ENCODE results near the gene ANKEF1.

Gene ANKEF1

DNA sequence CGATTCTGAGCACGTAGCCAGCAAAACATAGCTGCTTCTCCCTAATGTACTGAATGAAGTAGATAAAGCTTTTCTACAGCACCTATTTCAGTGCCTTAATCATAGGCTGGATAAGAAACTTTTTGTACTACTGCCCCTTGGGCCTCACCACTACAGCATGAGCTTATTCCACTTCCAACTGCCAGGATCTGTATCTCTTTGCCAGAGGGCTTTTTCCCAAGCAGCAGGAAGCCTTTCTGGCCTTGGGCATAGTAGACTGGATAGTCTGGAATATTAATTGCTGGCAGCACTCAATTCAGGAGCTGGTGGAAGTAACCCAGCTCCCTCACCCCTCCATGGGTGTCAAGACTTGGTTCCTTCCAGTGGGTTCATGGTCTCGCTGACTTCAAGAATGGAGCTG, 43.6 kb downstream of the ANKEF1 start:
- DNase-seq (ENCODE audit: extremely low read depth in 1 of 2, low read depth in 1 of 2) = no peak

DNA sequence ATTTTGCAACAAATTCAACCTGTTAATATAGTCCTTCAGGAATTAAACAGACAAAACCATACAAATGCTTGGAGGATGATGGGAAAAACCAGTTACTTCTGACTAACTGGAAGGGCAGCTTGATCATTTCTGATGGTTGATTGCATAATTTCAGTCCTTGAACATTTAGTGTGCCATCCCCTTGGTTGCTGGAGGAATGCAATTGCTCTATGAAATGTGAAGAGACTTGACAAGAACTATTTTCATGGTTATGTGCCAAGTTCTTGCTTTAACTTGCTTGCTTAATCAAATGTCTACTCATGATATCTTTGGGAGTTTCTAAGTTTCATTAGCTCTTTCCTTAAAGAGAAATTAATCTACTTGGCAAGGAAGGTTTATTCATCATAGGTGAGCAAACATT, 45.2 kb downstream of the ANKEF1 start:
- DNase-seq (ENCODE audit: extremely low read depth in 1 of 2, low read depth in 1 of 2) = no peak

DNA sequence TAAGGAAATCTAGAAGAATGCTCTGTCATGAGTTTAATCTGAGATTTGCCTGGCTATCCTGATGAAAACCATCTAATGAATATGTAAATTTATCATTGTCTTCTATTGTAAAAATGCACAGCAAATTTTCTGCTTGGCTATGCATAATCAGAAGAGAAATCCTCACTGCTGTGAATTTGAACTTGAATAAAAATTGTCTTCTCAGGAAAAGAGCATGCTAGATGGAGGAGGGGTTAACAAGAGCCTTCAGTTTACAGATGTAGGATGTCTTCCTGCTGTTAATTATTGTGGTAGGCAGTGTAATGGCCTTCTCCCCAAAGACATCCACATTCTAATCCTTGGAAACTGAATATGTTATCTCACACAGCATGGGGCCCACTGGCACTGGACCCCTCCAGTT, 45.8 kb downstream of the ANKEF1 start:
- DNase-seq (ENCODE audit: extremely low read depth in 1 of 2, low read depth in 1 of 2) = no peak

DNA sequence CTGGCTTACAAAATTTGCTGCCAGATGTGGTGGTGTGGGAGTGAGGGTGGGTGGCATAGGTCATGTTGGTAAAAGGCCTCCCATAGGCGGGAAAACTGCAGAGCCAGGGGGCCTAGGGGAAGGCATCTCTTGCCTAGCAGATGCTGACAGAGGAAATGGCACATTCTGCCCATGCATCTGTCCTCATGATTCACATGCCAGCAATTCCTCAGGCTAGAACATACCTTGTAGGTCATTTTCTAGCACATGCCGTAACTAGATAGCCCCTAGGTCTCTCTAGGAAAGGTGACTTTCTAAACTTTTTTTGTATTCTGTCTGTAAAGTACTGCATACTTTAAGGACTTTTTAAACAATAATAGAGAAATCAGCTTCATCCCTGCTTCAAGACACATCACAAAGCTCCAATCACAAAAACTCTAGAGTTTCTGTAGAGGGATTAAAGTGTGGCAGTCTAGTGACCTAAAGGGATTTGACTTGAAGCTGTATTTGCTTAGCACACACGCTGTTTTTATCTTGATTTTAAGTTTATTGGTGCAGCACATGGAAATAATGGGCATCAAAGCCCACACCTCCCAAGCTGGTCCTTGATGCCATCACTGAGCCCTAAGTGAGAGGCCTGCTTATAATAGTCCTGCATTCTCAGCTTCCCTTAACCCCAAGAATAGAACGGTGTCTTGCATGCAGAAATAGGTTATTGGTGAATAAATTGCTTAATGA, 55.2 kb downstream of the ANKEF1 start:
- no peak for DNase-seq (ENCODE audit: extremely low read depth in 1 of 2, low read depth in 1 of 2)

DNA sequence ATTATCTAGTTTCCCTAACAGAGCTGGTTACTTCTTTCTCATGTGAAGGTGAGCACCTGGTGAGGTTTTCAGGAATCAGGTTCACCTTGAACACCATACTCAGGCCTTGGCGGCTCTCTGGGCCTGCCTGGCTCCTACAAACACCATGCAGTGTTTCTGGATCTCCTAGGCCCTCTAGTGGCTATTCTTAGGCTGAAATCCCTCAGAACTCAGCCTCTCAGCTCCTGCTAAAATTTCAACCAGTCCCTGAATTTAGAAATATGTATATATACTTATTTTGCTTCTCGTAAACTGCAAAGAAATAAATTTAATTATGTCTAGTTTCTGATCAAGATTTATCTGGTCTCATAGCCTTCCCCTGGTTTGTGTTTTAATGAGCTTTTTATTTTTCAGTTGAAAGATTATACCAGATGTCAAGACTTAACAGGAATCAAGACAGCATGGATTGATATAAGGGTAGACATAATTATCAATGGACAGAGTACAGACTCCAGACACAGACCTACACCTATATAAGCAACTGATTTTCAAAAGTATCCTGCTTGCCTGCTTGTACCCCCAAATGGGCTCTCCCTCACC, 55.9 kb downstream of the ANKEF1 start:
- DNase-seq (ENCODE audit: extremely low read depth in 1 of 2, low read depth in 1 of 2) = peak in 1 of 2 donors; percentile 0

DNA sequence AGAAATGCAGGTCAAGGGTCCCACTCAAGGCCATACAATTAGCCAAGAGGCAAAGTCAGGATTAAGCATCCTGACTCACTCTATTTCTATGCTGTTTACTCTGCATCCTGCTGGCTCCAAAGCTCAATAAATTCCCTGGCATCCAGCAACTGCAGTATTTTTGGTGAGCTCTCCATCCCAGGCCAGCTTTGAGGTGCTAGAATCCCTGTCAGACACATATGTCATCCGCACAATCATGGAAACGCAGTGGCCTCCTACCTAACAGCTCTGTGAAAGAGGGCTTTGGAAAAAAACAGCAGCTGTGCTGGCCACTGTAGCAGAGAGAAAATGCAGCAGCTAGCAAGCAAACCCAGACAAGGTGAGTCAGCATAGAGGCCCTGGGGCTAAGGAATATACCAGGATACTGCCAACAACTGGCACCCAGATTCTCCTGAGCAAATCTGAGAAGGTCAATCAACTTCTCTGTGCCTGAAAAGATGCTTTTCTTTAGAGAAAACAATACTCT, 58.4 kb downstream of the ANKEF1 start:
- DNase-seq (ENCODE audit: extremely low read depth in 1 of 2, low read depth in 1 of 2) = no peak

DNA sequence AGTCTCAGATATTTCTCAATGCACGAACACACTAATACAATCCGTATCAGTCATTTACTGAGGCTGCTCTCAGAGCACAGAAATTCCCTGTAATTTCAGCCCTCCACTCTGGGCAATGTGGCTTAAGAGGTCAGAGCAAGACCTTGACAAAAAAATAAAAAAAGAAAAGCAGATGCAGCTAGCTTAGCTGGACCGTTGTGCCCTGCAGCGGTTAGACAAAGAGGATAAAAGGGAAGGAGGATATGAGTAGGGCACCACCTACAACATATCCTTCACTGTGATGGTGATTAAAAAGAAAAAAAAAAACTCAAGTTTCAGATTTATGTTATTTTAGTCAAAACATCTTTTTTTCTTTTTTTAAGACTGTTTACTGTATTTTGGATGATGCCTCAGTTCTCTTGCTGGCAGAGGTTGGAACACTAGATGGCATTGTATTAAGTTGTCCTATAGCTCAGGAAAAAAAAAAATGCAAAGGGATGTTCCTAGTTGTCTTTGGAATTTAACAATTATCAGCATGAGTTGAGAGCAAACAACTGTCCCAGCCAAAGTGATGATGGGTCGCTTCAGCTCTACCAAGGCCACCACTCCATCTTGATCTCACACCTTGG, 59.9 kb downstream of the ANKEF1 start:
- DNase-seq (ENCODE audit: extremely low read depth in 1 of 2, low read depth in 1 of 2) = no peak

DNA sequence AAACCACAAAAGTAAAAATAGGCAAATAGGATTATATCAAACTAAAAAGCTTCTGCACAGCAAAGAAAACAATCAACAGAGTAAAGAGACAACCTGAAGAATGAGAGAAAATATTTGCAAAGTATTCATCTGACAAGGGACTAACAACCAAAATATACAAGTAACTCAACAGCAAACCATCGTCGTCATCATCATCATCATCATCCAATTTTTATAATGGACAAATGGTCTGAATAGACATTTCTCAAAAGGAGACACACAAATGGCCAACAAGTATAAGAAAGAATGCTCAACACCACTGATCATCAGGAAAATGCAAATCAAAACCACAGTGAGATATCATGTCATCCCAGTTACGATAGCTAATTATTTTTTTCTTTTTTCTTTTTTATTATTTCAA, 62.0 kb downstream of the ANKEF1 start:
- DNase-seq (ENCODE audit: extremely low read depth in 1 of 2, low read depth in 1 of 2) = no peak

DNA sequence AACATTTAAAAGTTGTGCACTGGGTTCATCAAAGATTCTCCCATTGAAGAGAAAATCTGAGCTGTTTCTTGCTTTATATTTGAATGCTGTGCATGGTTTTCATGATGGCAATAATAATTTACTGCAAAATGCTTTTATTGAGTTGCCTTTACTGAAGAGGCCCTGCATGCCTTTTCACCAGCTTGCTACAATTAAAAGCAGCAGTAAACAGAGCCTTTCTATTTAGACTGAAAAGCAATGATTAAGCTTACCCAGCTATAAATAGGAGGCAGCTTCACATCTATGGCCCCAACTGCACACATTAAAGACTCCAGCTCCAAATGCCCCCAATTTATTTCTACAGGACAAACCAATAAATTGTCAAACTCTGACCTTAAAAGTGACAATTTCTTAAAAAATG, 70.3 kb downstream of the ANKEF1 start:
- DNase-seq (ENCODE audit: extremely low read depth in 1 of 2, low read depth in 1 of 2) = no peak
